Sciatic nerve (tissue), 2 donors: Measurements from ENCODE around the gene RETREG1. TPM values are rescaled to one million over a fixed set of nuclear protein-coding genes. Genes with fewer than 3 reads are reported as not detected.
A peak's percentile ranks its signal among the peaks of the same experiment; 100 is the strongest.
"Not testable (repeated sequence)": the region's sequence is repeated elsewhere in the genome, so short reads cannot be mapped to it uniquely, and the experiment has no call there.

Experiments used
- ATAC-seq: fragments of 200-7000 bp; cut with Tn5 transposase; one replicate; pipeline ENCODE4 v1.9.1; 2020; ENCODE audit warnings: mild to moderate bottlenecking, moderate library complexity
- DNase-seq: peaks from one replicate; pipeline ENCODE4 v3.0.0-alpha.2; 2020; ENCODE audit warnings: low spot score
- intact Hi-C: fragments of 100-400 bp; cut with DNase I; formaldehyde crosslinking; loops from one replicate; pipeline ENCODE4 v1.14.2; 2022
- total RNA-seq: library from RNA; stranded (reverse); fragmentation: NEBNext Ultra II Directional; extraction: Animal tissue kit (Norgen Biotek cat#: 25700); gene quantifications from one replicate; pipeline ENCODE4 v1.2.1, GENCODE V29; 2021
- donor health status: DM: no; HTN: no; CAD: no.
- donor health status: DM: no; HTN: no; CAD: no.

The RETREG1 gene
- total RNA-seq, 1 donor from 2014 or later, result 37.4 TPM

- DNase-seq, result no peak
- no peak for ATAC-seq
- intact Hi-C loops, result no loop called here
Observed at GRCh38 chr5:16618138-16618897, 1.5 kb upstream of the RETREG1 start.

GRCh38 chr5:16617274-16617968 lies 624 bp upstream of the RETREG1 start:
- ATAC-seq (peak; percentile 35), DNase-seq (no peak)
- intact Hi-C loops, result no loop called here

GRCh38 chr5:16615741-16616535 lies 859 bp downstream of the RETREG1 start:
- intact Hi-C loops, result no loop called here
- ATAC-seq, result peak; percentile 20

GRCh38 chr5:16612007-16612406 lies 4.8 kb downstream of the RETREG1 start:
- DNase-seq (no peak), ATAC-seq (no peak)
- intact Hi-C loops, result no loop called here

More at GRCh38 chr5:16615741-16616535, 859 bp downstream of the RETREG1 start:
- no peak for DNase-seq

GRCh38 chr5:16610896-16611295 lies 5.9 kb downstream of the RETREG1 start:
- intact Hi-C loops, ATAC-seq, DNase-seq: not testable (repeated sequence)

- ATAC-seq (no peak), DNase-seq (no peak)
- intact Hi-C loops, result no loop called here
Observed at GRCh38 chr5:16609412-16609811, 7.4 kb downstream of the RETREG1 start.

GRCh38 chr5:16606628-16607027 lies 10.2 kb downstream of the RETREG1 start:
- intact Hi-C loops, result no loop called here
- DNase-seq (no peak), ATAC-seq (no peak)

- intact Hi-C loops, result no loop called here
Observed at GRCh38 chr5:16603701-16604100, 13.1 kb downstream of the RETREG1 start.

GRCh38 chr5:16603295-16603694 lies 13.5 kb downstream of the RETREG1 start:
- ATAC-seq (no peak), DNase-seq (no peak)
- intact Hi-C loops, result no loop called here

More at GRCh38 chr5:16603701-16604100, 13.1 kb downstream of the RETREG1 start:
- ATAC-seq, result no peak
- DNase-seq, result no peak

GRCh38 chr5:16602182-16602581 lies 14.6 kb downstream of the RETREG1 start:
- intact Hi-C loops, result no loop called here
- DNase-seq (no peak), ATAC-seq (no peak)

- no peak for DNase-seq
- ATAC-seq, result no peak
- intact Hi-C loops, result no loop called here
Observed at GRCh38 chr5:16600946-16601345, 15.9 kb downstream of the RETREG1 start.

- intact Hi-C loops, result no loop called here
- DNase-seq (peak; percentile 87), ATAC-seq (peak; percentile 84)
Observed at GRCh38 chr5:16600397-16600796, 16.4 kb downstream of the RETREG1 start.

GRCh38 chr5:16597946-16598694 lies 18.7 kb downstream of the RETREG1 start:
- intact Hi-C loops, result no loop called here
- DNase-seq (no peak), ATAC-seq (no peak)

GRCh38 chr5:16596581-16596940 lies 20.2 kb downstream of the RETREG1 start:
- ATAC-seq, result no peak
- intact Hi-C loops, result no loop called here
- no peak for DNase-seq

- DNase-seq (no peak), ATAC-seq (peak; percentile 21)
- intact Hi-C loops, result no loop called here
Observed at GRCh38 chr5:16595881-16596580, 20.8 kb downstream of the RETREG1 start.

- ATAC-seq, result no peak
- DNase-seq, result no peak
- intact Hi-C loops, result no loop called here
Observed at GRCh38 chr5:16593628-16594027, 23.2 kb downstream of the RETREG1 start.

GRCh38 chr5:16593013-16593412 lies 23.8 kb downstream of the RETREG1 start:
- no peak for DNase-seq
- ATAC-seq, result no peak

GRCh38 chr5:16592255-16592654 lies 24.5 kb downstream of the RETREG1 start:
- no peak for DNase-seq
- intact Hi-C loops, result no loop called here
- no peak for ATAC-seq

More at GRCh38 chr5:16593013-16593412, 23.8 kb downstream of the RETREG1 start:
- intact Hi-C loops, result no loop called here
